EH (cell line): ENCODE measurements around the gene RABGAP1L.
"Not testable (repeated sequence)": the region's sequence is repeated elsewhere in the genome, so short reads cannot be mapped to it uniquely, and the experiment has no call there.

Experiments
- DNase-seq: peaks from one replicate; pipeline ENCODE4 v3.0.0-alpha.2; 2015; ENCODE audit warnings: low read depth

Gene RABGAP1L

GRCh38 chr1:174447866-174448530, 288.7 kb downstream of the RABGAP1L start, which contains the start of gene GPR52:
TSS of gene GPR52 (plus strand) at chr1:174447964. CDS start at chr1:174448112, 148 bp downstream.
- DNase-seq = no peak

GRCh38 chr1:174448531-174448883, 289.2 kb downstream of the RABGAP1L start:
- DNase-seq = no peak

- DNase-seq = peak; percentile 10
Measured at GRCh38 chr1:174448974-174449373, 289.7 kb downstream of the RABGAP1L start.

- DNase-seq = no peak
Measured at GRCh38 chr1:174451408-174451807, 292.1 kb downstream of the RABGAP1L start.

GRCh38 chr1:174465855-174466254, 306.5 kb downstream of the RABGAP1L start:
- no peak for DNase-seq

- DNase-seq = no peak
Measured at GRCh38 chr1:174466607-174467006, 307.3 kb downstream of the RABGAP1L start.

GRCh38 chr1:174469052-174469451, 309.7 kb downstream of the RABGAP1L start:
- DNase-seq = no peak

GRCh38 chr1:174469687-174470086, 310.4 kb downstream of the RABGAP1L start:
- DNase-seq = no peak

- no peak for DNase-seq
Measured at GRCh38 chr1:174479281-174479680, 320.0 kb downstream of the RABGAP1L start.

- DNase-seq = no peak
Measured at GRCh38 chr1:174480324-174480723, 321.0 kb downstream of the RABGAP1L start.

GRCh38 chr1:174491606-174492005, 332.3 kb downstream of the RABGAP1L start:
- DNase-seq = no peak

GRCh38 chr1:174497478-174497877, 338.2 kb downstream of the RABGAP1L start:
- no peak for DNase-seq

- not testable (repeated sequence) for DNase-seq
Measured at GRCh38 chr1:174516755-174517154, 357.4 kb downstream of the RABGAP1L start.

- no peak for DNase-seq
Measured at GRCh38 chr1:174519844-174520243, 360.5 kb downstream of the RABGAP1L start.

- DNase-seq = no peak
Measured at GRCh38 chr1:174531751-174532150, 372.4 kb downstream of the RABGAP1L start.

GRCh38 chr1:174534789-174535188, 375.5 kb downstream of the RABGAP1L start:
- DNase-seq = peak; percentile 28

GRCh38 chr1:174535207-174535606, 375.9 kb downstream of the RABGAP1L start:
- DNase-seq = peak; percentile 21

GRCh38 chr1:174543421-174543820, 384.1 kb downstream of the RABGAP1L start:
- DNase-seq = not testable (repeated sequence)

- no peak for DNase-seq
Measured at GRCh38 chr1:174550296-174550695, 391.0 kb downstream of the RABGAP1L start.

- peak; percentile 1 for DNase-seq
Measured at GRCh38 chr1:174556392-174556791, 397.1 kb downstream of the RABGAP1L start.

- no peak for DNase-seq
Measured at GRCh38 chr1:174568551-174568950, 409.2 kb downstream of the RABGAP1L start.

GRCh38 chr1:174569240-174569639, 409.9 kb downstream of the RABGAP1L start:
- no peak for DNase-seq

GRCh38 chr1:174572771-174573170, 413.5 kb downstream of the RABGAP1L start:
- DNase-seq = no peak

GRCh38 chr1:174576120-174576519, 416.8 kb downstream of the RABGAP1L start:
- DNase-seq = not testable (repeated sequence)
